ENCODE results near the gene SOX4.
A peak's percentile ranks its signal among the peaks of the same experiment; 100 is the strongest.
"Not testable (repeated sequence)": the region's sequence is repeated elsewhere in the genome, so short reads cannot be mapped to it uniquely, and the experiment has no call there.

SOX4 gene

DNA sequence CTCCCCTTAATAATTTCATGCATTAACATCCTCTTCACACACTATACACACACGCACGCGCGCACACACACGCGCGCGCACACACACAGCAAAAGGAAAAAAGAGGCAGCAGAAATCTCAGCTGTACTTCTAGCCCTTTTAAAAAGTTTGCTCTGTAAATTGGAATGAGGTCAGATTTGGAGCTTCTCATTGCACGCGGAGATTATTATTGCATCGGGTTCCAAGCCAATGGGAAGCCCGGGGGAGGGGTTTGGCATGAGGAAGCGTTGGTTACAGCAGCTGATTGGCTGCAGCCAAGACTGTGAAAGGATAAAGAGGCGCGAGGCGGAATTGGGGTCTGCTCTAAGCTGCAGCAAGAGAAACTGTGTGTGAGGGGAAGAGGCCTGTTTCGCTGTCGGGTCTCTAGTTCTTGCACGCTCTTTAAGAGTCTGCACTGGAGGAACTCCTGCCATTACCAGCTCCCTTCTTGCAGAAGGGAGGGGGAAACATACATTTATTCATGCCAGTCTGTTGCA, at the start of gene SOX4:
TSS of gene SOX4 (plus strand) at position 340 of the 515 bp plus-strand sequence. CDS start 784 bp downstream, outside the sequence.
- DNase-seq, result peak; percentile 39 to 96 (median 82)

DNA sequence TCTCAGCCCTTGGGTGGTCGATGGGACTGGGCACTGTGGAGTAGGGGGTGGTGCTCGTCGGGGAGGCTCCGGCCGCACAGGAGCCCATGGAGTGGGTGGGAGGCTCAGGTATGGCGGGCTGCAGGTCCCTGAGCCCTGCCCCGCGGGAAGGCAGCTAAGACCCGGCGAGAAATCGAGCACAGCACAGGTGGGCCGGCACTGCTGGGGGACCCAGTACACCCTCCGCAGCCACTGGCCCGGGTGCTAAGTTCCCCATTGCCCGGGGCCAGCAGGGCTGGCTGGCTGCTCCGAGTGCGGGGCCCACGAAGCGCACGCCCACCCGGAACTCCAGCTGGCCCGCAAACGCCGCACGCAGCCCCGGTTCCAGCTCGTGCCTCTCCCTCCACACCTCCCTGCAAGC, 41.3 kb upstream of the SOX4 start:
- not testable (repeated sequence) for DNase-seq

DNA sequence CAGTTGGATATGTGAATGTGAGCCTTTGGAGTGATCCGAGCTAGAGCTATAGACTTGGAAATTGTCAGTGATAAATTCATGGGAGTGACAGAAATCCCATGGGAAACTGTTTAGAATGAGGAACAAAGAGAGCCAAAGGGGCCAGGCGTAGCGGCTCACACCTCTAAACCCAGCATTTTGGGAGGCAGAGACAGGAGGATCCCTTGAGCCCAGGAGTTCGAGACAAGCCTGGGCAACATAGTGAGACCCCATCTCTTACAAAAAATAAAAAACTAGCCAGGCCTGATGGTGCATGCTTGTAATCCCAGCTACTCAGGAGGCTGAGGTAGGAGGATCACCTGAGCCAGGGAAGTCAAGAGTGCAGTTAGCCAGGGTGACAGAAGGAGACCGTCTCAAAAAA, 39.3 kb upstream of the SOX4 start:
- no peak for DNase-seq

DNA sequence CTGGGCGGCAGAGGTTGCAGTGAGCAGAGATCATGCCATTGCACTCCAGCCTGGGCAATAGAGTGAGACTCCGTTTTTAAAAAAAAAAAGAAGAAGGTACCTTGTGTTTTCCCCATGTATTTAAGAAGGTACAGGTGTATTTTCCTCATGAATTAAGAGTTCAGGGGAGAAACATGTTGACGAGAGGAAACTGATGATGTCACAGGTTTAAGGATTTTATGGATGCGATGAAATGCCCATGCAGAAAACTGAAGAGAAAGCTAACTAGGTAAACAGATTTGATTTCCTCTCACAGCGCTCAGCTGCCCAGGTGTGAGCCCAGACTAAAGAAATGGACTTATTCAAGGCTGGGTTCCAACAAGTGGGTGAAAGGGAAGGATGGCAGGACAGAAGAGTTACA, 38.4 kb upstream of the SOX4 start:
- DNase-seq, result no peak

DNA sequence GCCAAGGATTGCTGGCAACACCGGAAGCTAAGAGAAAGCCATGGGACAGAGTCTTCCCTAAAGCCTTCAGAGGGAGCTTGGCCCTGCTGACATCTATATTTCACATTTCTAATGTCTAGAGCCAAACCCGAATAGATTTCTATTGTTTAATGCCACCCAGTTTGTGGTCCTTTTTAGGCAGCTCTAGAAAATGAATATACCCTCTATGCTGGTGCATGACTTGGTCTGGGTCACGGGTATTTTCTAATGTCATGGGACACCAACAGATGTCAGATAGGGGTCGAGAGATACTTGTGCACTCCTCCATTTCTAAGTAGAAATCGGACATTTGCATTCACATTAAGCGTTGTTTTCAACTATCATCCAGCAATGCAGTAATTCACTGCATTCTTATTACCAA, 37.0 kb upstream of the SOX4 start:
- DNase-seq, result no peak

DNA sequence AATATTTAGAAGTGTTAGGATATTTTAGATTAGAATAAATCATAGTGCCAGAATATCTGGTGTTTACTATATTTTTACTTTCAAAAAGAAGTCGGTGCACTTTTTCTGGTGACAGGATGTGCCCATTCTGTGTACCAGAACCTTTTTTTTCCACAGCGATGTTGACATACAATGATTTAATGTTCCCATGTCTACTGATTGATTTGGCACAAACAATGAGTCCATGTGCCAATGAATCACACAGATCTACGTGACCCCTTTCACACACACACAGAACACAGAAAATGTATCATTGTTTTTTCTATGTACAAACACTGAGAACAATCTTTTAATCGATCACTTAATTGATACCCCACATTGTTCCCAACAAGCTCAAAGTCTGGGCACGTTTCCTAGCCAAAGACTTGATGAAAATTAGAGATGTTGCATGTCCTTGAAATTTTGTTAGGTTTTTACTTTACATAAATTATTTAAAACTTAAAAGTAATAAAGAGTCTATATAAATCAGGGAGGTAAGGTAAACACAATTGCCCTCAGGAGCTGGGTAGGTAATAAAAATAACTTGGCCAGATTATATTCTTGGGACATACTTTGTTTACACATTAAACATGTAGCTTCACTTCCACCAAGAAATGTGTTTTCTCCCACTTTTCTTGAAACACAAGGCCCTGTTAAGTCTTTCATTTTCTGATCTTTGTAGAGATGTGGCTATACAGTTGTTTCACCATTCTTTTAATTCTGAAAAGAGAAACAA, 36.4 kb upstream of the SOX4 start:
- no peak for DNase-seq

DNA sequence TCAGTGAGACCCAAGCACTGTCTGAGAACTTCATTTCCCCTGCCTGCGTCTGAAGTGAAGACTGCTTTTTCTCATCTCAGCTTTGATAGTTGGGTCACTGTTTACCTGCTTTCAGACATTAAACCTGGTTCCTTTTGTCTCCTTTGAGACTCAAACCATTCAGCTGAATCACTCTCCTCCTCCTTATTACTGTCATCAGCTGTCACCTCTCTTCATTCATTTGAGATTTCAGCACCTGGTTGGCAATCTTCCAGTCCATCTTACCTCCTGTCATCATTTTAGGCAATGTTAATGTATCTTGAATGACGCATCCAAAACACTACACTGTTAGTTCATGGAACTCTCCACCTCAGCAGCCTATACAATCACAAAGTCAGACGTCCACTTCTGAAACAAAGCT, 34.3 kb upstream of the SOX4 start:
- DNase-seq, result no peak

DNA sequence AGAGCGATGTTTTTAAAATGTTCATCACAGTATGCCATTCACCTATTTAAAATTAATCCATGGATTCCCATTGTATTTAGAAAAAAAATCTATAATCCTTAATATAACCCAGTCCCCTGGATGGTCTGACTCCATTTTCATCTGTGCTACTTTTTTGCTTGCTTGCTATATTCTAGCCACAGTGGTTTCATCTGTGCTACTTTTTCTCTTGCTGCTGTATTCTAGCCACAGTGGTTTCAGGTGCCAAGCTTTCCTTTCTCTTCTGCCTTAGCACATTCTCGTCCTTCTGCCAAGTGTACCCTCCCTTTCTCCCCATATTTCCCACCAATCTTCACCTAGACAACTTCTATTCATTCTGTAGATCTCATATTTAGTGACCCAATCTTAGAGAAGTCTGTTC, 33.3 kb upstream of the SOX4 start:
- no peak for DNase-seq

DNA sequence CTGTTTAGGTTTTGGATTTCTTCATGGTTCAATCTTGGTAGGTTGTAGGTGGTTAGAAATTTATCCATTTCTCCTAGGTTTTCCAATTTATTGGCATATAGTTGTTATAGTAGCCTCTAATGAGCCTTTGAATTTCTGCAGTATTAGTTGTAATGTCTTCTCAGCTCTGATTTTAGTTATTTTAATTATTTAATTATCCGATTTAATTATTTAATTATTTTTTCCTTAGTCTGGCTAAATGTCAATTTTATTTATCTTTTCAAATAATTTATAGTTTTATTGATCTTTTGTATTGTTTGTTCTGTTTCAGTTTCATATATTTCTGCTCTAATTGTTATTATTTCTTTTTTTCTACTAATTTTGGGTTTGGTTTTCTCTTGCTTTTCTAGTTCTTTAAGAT, 28.1 kb upstream of the SOX4 start:
- no peak for DNase-seq

DNA sequence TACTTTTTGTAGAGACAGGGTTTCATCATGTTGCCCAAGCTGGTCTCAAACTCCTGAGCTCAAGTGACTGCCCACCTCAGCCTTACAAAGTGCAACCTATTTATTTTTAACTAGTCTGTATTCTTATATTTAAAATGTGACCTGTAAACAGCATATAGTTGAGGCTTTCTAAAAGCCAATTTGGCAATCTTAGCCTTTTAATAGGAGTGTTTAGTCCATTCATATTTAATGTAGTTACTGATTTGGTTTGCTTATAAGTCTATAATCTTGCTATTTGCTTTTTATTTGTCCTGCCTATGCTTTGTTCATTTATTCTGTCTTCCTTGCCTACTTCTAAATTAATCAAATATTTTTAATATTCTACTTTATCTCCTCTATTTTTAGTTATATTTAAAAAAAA, 15.0 kb upstream of the SOX4 start:
- no peak for DNase-seq

DNA sequence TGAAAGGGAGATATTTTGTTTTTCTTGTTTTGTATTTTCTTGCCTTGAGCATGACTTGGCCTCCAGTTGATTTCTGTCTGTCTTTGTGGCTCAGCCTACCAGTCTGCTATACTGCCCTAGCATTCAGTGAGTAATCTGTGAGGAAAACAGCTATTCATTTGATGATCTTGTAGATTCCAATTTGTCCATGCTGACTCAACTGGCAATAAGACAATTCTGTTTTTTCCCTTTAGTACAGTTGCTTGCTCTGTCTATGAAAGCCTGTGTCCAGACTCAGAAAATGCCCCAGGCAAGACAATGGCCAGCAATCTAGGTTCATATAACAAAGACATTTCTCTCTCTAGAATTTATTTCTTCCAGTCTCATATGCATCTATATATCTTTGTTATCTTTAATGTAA, 10.9 kb upstream of the SOX4 start:
- no peak for DNase-seq

DNA sequence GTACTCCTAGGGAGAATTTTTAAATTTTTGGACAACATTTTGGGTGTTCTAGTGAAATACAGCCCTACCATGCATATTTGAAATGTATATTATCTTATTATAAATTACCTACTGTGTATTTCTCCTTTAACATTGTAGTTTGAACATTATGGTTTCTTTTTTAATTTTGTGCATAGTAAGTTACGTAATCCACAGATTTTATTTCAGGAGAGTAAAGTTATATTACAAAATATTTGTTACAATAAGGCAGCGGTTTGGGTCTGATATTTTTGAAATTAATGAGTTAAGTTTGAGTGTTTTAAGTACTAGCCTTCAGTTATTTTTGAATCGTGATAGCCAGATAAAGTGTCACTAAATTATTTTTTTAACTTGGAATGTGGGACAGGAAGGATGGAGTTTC, 7.3 kb upstream of the SOX4 start:
- DNase-seq, result no peak

DNA sequence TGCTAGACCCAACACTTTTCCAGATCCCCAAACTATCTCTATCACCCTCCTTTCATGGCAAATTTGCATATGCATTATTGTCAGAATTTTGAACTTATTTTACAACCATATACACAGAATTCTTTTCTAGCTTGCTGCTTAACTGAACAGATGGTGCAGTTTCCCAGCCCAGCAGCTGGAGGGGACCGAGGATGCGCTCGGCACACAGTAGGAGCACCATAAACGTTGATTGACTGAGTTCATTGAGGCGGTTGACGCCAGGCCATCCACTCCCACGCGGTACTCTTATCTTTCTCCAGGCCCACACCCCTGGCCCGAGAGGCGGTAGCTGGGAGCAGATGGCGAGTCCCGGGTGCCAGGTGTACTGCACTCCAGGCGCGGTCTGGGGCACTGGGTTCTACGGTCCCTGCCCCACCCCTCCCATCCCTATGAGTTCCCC, 6.8 kb upstream of the SOX4 start:
- peak in 6 of 56 donors; percentile 8 to 56 (median 40) for DNase-seq

DNA sequence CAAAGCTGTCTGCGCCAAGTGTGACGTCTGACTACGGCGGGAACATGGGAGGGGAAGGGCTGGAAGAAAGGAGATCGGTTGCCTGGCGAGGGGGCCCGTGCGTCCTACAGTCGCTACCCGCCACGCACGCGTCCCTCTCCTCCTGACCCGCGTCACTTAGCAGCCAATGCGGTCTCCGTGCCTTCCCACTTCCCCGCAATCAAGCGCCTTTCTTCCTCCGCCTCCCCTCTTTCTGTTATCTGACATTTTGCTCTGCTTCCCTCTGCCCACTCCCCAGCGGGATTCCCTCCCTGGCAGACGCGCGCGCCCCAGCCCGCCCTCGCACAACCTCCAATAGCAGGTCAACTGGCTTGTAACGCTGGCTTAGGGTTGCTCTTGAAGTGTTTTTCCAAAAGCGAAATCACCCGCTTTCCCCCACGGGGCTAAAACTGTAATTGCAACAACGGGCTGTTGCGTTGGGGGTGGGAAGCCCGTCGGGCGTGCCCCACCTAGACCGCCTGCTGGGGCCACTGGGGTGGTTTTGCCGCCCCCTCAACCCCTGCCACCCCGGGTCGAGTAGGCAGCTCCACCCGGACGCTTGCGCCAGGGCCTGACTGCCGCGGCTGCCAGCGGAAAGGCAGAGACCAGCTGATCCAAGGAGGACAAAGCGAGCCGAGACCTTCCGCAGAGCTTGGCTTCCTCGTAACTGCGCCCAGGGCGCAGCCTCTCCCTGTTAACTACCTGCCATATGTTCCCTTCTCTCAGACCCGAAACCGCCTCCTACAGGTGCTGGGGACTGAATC, 6.2 kb upstream of the SOX4 start:
- DNase-seq, result peak in 42 of 56 donors; percentile 5 to 79 (median 53)

DNA sequence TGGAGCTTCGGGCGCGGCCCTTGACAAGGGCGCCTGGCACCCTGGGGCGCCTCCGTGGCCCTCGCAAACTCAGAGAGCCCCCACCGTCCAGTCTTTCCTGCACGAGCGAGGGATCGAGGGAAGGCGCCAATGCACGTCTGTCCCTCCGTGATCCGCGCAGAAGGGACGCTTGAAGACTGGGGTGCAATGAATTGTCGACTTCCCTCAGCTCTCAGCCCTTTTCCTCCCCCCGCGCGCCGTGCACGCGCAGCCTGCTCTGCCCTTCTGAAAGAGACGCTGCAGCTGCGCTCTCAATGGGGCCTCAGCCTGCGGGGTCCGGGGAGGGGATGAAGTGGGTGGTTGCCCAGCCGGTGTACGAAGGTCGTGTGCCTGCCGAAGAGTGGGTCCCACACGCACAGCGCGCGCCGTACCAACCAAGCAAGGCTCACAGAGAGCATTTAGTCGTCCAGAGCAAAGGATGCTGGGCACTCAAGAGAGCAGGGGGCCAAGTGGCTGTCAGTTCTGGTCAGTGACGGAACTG, 5.5 kb upstream of the SOX4 start:
- peak in 46 of 56 donors; percentile 5 to 79 (median 58) for DNase-seq

DNA sequence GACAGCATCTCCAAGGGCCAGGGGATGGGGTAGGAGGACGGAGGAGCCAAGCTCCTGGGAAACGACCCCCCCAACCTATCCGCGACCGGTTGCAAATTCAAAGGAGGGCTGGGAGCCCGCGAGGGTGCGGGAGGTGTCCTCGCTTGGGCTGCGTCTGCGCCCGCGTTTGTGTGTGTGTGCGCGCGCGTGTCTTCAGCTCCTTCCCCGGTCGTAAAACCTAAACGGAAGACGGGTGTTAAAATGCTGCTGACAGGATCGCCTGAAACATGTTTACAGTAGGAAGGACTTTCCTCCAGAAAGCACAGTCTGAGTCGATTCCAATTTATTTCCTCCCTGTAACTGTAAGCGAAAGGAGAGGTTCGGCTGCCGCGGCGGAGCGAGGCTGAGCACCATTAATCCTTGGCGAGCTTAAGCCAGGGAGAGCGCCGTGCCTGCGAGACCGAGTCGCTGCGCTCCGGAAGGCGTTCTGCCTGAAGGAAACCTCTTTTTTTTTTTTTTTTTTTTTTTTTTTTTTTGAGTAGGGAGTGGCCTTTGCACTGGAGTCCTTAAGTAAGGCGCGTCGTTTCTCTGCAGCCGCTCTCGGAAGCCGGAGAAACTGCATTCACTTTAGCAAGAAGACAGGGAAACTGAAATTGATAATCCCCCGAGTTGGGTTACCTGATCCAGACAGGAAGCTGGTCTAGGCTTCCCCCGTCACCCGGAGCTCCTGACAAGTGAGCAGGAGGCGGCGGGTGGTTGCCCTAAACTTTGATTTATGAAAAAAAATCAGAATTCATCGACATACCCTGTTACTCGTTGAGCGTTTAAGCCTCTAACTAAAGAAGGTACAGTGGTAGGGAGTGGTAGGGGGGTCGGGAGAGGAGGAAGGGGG, 4.8 kb upstream of the SOX4 start:
- DNase-seq, result peak in 39 of 56 donors; percentile 14 to 79 (median 64)

DNA sequence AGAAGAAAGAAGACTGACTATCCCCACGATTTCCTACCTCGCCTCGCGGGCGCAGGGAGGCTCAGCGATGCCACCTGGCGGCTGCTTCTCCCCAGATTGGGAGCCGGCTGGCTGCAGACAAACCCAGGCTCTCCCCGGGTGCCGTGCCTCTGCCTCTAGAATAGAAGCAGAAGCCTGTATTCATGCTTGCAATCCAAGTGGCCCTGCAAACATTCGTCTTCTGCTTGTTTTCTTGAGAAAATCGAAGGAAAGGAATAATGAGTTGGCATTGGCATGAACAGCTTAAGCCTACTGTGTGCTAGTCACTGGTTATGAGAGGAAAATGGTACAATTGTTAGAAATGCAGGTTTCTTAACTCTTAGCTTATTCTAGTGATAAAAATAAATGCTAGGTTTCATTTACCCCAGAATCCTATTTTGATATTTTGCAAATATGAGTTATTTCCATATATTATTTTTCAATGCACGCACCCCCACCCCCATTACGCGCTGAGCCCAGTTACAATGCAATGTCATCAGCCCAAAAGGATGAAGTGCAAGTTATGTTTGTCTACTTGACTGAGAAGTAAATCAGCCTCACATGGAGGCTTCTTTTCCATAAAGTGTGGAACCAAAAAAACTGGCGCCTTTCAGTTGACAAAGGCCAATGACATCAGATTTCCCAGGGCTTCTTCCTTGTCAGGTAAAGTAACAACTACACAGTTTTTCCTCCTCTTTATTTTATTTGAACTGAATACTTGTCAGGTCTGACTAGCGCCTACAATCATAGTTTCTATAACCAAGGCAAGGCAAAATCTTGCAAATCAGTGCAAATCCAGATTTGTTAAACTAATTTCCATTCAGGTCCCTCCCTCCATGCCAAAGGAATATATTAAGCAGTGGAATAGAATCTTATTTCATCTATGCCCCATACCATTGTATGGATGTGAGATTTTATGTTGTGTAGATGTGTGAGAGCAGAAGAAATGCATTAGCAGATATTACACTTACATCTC, 3.9 kb upstream of the SOX4 start:
- peak in 54 of 56 donors; percentile 34 to 94 (median 70) for DNase-seq

DNA sequence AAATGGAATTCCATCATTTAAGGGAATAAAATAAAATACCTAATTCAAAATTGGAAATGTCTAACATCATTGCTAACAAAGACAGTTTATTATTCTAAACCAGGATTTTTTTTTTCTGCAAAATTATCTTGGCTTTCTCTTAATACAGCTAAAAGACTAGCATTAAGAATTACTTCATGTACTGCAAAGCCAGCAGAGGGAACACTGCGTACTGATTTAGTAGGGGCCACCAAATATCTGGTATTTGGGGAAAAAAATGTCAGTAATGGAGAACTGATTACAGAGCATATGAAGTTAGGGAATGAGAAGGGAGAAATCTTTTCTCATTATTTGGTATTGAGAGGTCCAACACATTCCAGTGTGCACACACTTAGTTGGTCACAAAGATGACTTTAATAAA, 3.2 kb upstream of the SOX4 start:
- DNase-seq, result no peak

DNA sequence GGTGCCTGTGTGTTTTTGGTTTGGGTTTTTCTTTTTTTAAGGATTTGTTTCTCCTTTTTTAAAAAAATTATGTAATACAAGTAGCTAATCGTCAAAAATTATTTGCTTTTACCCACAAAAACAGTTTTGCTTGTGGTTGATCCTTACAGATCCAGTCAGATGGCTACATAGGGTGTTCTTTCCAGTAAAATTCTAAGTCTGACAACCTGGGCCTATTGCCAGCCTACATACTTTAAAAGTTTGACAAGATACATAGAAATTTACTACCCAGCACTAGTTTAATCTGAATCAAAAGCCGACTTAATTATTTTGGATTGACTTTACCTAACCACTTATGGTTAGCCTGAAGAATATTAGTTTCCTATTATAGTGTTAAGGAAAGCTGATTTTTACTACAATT, 2.1 kb upstream of the SOX4 start:
- no peak for DNase-seq

DNA sequence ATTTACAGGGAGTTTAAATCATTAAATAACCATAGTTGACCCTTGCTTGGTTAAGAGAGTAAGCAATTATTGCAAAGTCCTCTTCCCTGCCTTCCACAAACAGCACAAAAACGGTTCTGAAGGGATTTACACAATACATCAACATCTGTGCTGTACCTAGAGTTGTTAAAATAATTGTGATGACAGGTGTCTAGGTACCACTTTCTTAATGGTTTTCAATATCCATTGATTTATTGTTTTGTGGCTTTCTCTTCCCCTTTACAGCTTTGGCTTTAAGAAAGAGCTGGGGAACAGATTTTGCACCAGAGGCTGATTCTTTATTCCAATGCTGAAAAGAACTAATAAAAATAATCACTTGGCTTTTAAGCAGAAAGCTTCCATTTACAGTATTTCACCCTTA, 598 bp upstream of the SOX4 start:
- no peak for DNase-seq

Measured in nucleus accumbens (tissue), 56 donors.